ENCODE data around the gene DENND1A.

DENND1A gene

GRCh38 chr9:123556464-123557435 is 373.2 kb downstream of the DENND1A start:
- no peaks in the 10 kb centered on the region for H3K27me3 ChIP-seq (ENCODE audit: insufficient read depth, insufficient read length)
- H3K9me3 ChIP-seq (ENCODE audit: insufficient read depth, low read length) = no peaks in the 10 kb centered on the region
- H3K4me3 ChIP-seq (ENCODE audit: insufficient read length, low read depth) = no peak overlapping the region
- peaks cover 4% of the 10 kb centered on the region for H3K4me1 ChIP-seq (ENCODE audit: insufficient read depth, insufficient read length)
- TF ChIP-seq YY1 (IDR thresholded peaks at IDR 0.05; ENCODE audit: insufficient read depth, insufficient read length) (no peak), ZNF274 (IDR thresholded peaks at IDR 0.05; ENCODE audit: low read depth, low read length) (no peak), SUZ12 (IDR thresholded peaks at IDR 0.05; ENCODE audit: extremely low read depth, insufficient read depth, insufficient read length) (no peak)
- no peak for DNase-seq (ENCODE audit: low read depth, low spot score)
- H3K9ac ChIP-seq (ENCODE audit: insufficient read length, low read depth) = no peak overlapping the region
- peaks cover 3% of the 10 kb centered on the region for H3K36me3 ChIP-seq (ENCODE audit: insufficient read depth, insufficient read length, low read length)

GRCh38 chr9:123555646-123556045 is 374.3 kb downstream of the DENND1A start:
- no peaks in the 10 kb centered on the region for H3K27me3 ChIP-seq (ENCODE audit: insufficient read depth, insufficient read length)
- peaks cover 3% of the 10 kb centered on the region for H3K36me3 ChIP-seq (ENCODE audit: insufficient read depth, insufficient read length, low read length)
- peaks cover 6% of the 10 kb centered on the region for H3K4me1 ChIP-seq (ENCODE audit: insufficient read depth, insufficient read length)
- no peaks in the 10 kb centered on the region for H3K9me3 ChIP-seq (ENCODE audit: insufficient read depth, low read length)
- TF ChIP-seq ZNF274 (IDR thresholded peaks at IDR 0.05; ENCODE audit: low read depth, low read length) = no peak
- no peak for TF ChIP-seq YY1 (IDR thresholded peaks at IDR 0.05; ENCODE audit: insufficient read depth, insufficient read length)
- TF ChIP-seq SUZ12 (IDR thresholded peaks at IDR 0.05; ENCODE audit: extremely low read depth, insufficient read depth, insufficient read length) = no peak
- no peak overlapping the region for H3K9ac ChIP-seq (ENCODE audit: insufficient read length, low read depth)
- no peak for DNase-seq (ENCODE audit: low read depth, low spot score)
- H3K4me3 ChIP-seq (ENCODE audit: insufficient read length, low read depth) = no peak overlapping the region

GRCh38 chr9:123552530-123552929 is 377.4 kb downstream of the DENND1A start:
- H3K4me1 ChIP-seq (ENCODE audit: insufficient read depth, insufficient read length) = peaks cover 10% of the 10 kb centered on the region
- H3K4me3 ChIP-seq (ENCODE audit: insufficient read length, low read depth) = no peak overlapping the region
- TF ChIP-seq ZNF274 (IDR thresholded peaks at IDR 0.05; ENCODE audit: low read depth, low read length) = no peak
- no peak for TF ChIP-seq SUZ12 (IDR thresholded peaks at IDR 0.05; ENCODE audit: extremely low read depth, insufficient read depth, insufficient read length)
- no peak for TF ChIP-seq YY1 (IDR thresholded peaks at IDR 0.05; ENCODE audit: insufficient read depth, insufficient read length)
- no peaks in the 10 kb centered on the region for H3K27me3 ChIP-seq (ENCODE audit: insufficient read depth, insufficient read length)
- H3K9me3 ChIP-seq (ENCODE audit: insufficient read depth, low read length) = no peaks in the 10 kb centered on the region
- H3K9ac ChIP-seq (ENCODE audit: insufficient read length, low read depth) = no peak overlapping the region
- no peak for DNase-seq (ENCODE audit: low read depth, low spot score)
- peaks cover 3% of the 10 kb centered on the region for H3K36me3 ChIP-seq (ENCODE audit: insufficient read depth, insufficient read length, low read length)

- no peaks in the 10 kb centered on the region for H3K9me3 ChIP-seq (ENCODE audit: insufficient read depth, low read length)
Observed at GRCh38 chr9:123551734-123552133, 378.2 kb downstream of the DENND1A start.

GRCh38 chr9:123550797-123551196 is 379.1 kb downstream of the DENND1A start:
- Histone ChIP-seq H3K9ac (ENCODE audit: insufficient read length, low read depth) (no peak overlapping the region), H3K36me3 (ENCODE audit: insufficient read depth, insufficient read length, low read length) (no peaks in the 10 kb centered on the region), H3K9me3 (ENCODE audit: insufficient read depth, low read length) (no peaks in the 10 kb centered on the region), H3K27me3 (ENCODE audit: insufficient read depth, insufficient read length) (no peaks in the 10 kb centered on the region), H3K4me1 (ENCODE audit: insufficient read depth, insufficient read length) (peaks cover 10% of the 10 kb centered on the region), H3K4me3 (ENCODE audit: insufficient read length, low read depth) (no peak overlapping the region)
- TF ChIP-seq ZNF274 (IDR thresholded peaks at IDR 0.05; ENCODE audit: low read depth, low read length) (no peak), SUZ12 (IDR thresholded peaks at IDR 0.05; ENCODE audit: extremely low read depth, insufficient read depth, insufficient read length) (no peak), YY1 (IDR thresholded peaks at IDR 0.05; ENCODE audit: insufficient read depth, insufficient read length) (no peak)
- peak; percentile 43 for DNase-seq (ENCODE audit: low read depth, low spot score)

More at GRCh38 chr9:123551734-123552133, 378.2 kb downstream of the DENND1A start:
- Histone ChIP-seq H3K4me1 (ENCODE audit: insufficient read depth, insufficient read length) (peaks cover 10% of the 10 kb centered on the region), H3K27me3 (ENCODE audit: insufficient read depth, insufficient read length) (no peaks in the 10 kb centered on the region), H3K4me3 (ENCODE audit: insufficient read length, low read depth) (no peak overlapping the region), H3K9ac (ENCODE audit: insufficient read length, low read depth) (no peak overlapping the region), H3K36me3 (ENCODE audit: insufficient read depth, insufficient read length, low read length) (no peaks in the 10 kb centered on the region)
- no peak for DNase-seq (ENCODE audit: low read depth, low spot score)
- TF ChIP-seq SUZ12 (IDR thresholded peaks at IDR 0.05; ENCODE audit: extremely low read depth, insufficient read depth, insufficient read length) = no peak
- no peak for TF ChIP-seq YY1 (IDR thresholded peaks at IDR 0.05; ENCODE audit: insufficient read depth, insufficient read length)
- no peak for TF ChIP-seq ZNF274 (IDR thresholded peaks at IDR 0.05; ENCODE audit: low read depth, low read length)

- no peaks in the 10 kb centered on the region for H3K9me3 ChIP-seq (ENCODE audit: insufficient read depth, low read length)
- H3K4me1 ChIP-seq (ENCODE audit: insufficient read depth, insufficient read length) = peaks cover 10% of the 10 kb centered on the region
- H3K9ac ChIP-seq (ENCODE audit: insufficient read length, low read depth) = no peak overlapping the region
- no peaks in the 10 kb centered on the region for H3K27me3 ChIP-seq (ENCODE audit: insufficient read depth, insufficient read length)
- H3K4me3 ChIP-seq (ENCODE audit: insufficient read length, low read depth) = no peak overlapping the region
- TF ChIP-seq SUZ12 (IDR thresholded peaks at IDR 0.05; ENCODE audit: extremely low read depth, insufficient read depth, insufficient read length) (no peak), ZNF274 (IDR thresholded peaks at IDR 0.05; ENCODE audit: low read depth, low read length) (no peak), YY1 (IDR thresholded peaks at IDR 0.05; ENCODE audit: insufficient read depth, insufficient read length) (no peak)
- DNase-seq (ENCODE audit: low read depth, low spot score) = no peak
- H3K36me3 ChIP-seq (ENCODE audit: insufficient read depth, insufficient read length, low read length) = no peaks in the 10 kb centered on the region
Observed at GRCh38 chr9:123550012-123550411, 379.9 kb downstream of the DENND1A start.

Measured in NT2/D1 (cell line).